GM12875 (cell line): ENCODE data around the gene TRMU.
A peak's percentile ranks its signal among the peaks of the same experiment; 100 is the strongest.

Experiments used
- H3K4me3 ChIP-seq: one replicate; pipeline ENCODE4 v1.5.1; 2011; ENCODE audit warnings: low read depth, low read length, control low read depth
- CTCF ChIP-seq: IDR thresholded peaks from 2 replicates; pipeline ENCODE4 v1.5.1; 2011; ENCODE audit warnings: low read depth, mild to moderate bottlenecking, control low read depth, inconsistent platforms, low read length, moderate library complexity, borderline replicate concordance; ENCODE audit not compliant: insufficient read depth

The TRMU gene

GRCh38 chr22:46335201-46336118, at the start of gene TRMU:
TSS of gene TRMU (plus strand) at chr22:46335714. CDS start at chr22:46335765, 51 bp downstream.
- TF ChIP-seq CTCF, result no peak

GRCh38 chr22:46286006-46286405, 49.5 kb upstream of the TRMU start:
- no peak for TF ChIP-seq CTCF

More at GRCh38 chr22:46335201-46336118, at the start of gene TRMU:
- peak within 1 kb of the TSS; percentile 95 for H3K4me3 ChIP-seq

GRCh38 chr22:46286941-46287872, 48.3 kb upstream of the TRMU start:
- peak overlapping the region; percentile 68 for H3K4me3 ChIP-seq
- no peak for TF ChIP-seq CTCF

More at GRCh38 chr22:46286006-46286405, 49.5 kb upstream of the TRMU start:
- H3K4me3 ChIP-seq, result no peak overlapping the region

- no peak for TF ChIP-seq CTCF
- peak overlapping the region; percentile 68 for H3K4me3 ChIP-seq
These were observed 47.4 kb upstream of the TRMU start for GRCh38 chr22:46287873-46288751.

GRCh38 chr22:46288846-46289243, 46.7 kb upstream of the TRMU start:
- TF ChIP-seq CTCF, result no peak
- no peak overlapping the region for H3K4me3 ChIP-seq

GRCh38 chr22:46289244-46289891, 46.1 kb upstream of the TRMU start:
- no peak overlapping the region for H3K4me3 ChIP-seq

More at GRCh38 chr22:46289244-46289891, 46.1 kb upstream of the TRMU start:
- TF ChIP-seq CTCF, result no peak
